H1 (cell line): ENCODE measurements around the gene OTX2. TPM values are rescaled to one million over a fixed set of nuclear protein-coding genes. Genes with fewer than 3 reads are reported as not detected.

ENCODE experiments used
- CTCF ChIA-PET: fragments of 300-600 bp; sonication (Branson Sonifier 250); formaldehyde crosslinking; loops from one replicate; lab custom pipeline; 2021; ENCODE audit not compliant: partially characterized antibody; lab: Charles Lee
- POLR2A ChIA-PET: fragments of 300-600 bp; sonication (Branson Sonifier 250); formaldehyde crosslinking; loops from one replicate; lab custom pipeline; 2021; ENCODE audit warnings: inconsistent platforms; ENCODE audit not compliant: partially characterized antibody; lab: Charles Lee
- DNase-seq, 2 experiments: peaks; one replicate each; pipeline versions ENCODE4 v3.0.0 to v3.0.0-alpha.2; 2010 to 2022; ENCODE audit warnings: low spot score in 2 of 2, low read depth in 1 of 2, mixed read lengths in 1 of 2
- FAIRE-seq: peaks from 2 replicates; lab custom pipeline; 2011; peaks lifted over from hg19 to GRCh38; lab: Jason Lieb, UNC
- H2AFZ ChIP-seq: 2 replicates; pipeline ENCODE4 v1.8.1; 2012; ENCODE audit warnings: low read length, inconsistent platforms
- H2AK5ac ChIP-seq: 2 replicates; pipeline ENCODE4 v1.6.1; 2013; ENCODE audit warnings: low read depth, low read length
- H2BK120ac ChIP-seq: replicated peaks from 2 replicates; pipeline ENCODE3; 2013; ENCODE audit warnings: low read depth, low read length, inconsistent platforms
- H2BK12ac ChIP-seq: 2 replicates; pipeline ENCODE4 v1.6.1; 2013; ENCODE audit warnings: low read depth, low read length
- H2BK15ac ChIP-seq: 2 replicates; pipeline ENCODE4 v1.6.1; 2013; ENCODE audit warnings: low read length
- H2BK20ac ChIP-seq: 2 replicates; pipeline ENCODE4 v1.6.1; 2013; ENCODE audit warnings: low read length
- H2BK5ac ChIP-seq: 2 replicates; pipeline ENCODE4 v1.6.1; 2013; ENCODE audit warnings: low read depth, low read length
- H3K14ac ChIP-seq: 2 replicates; pipeline ENCODE4 v1.6.1; 2013; ENCODE audit warnings: inconsistent platforms; ENCODE audit not compliant: insufficient read length
- H3K18ac ChIP-seq: 2 replicates; pipeline ENCODE4 v1.6.1; 2013; ENCODE audit warnings: low read length; ENCODE audit errors: extremely low read depth
- H3K23ac ChIP-seq: 2 replicates; pipeline ENCODE4 v1.6.1; 2013; ENCODE audit warnings: inconsistent platforms; ENCODE audit not compliant: insufficient read length
- H3K23me2 ChIP-seq: 2 replicates; pipeline ENCODE4 v1.6.1; 2013; ENCODE audit warnings: low read depth, low read length
- H3K27ac ChIP-seq: 2 replicates; pipeline ENCODE4 v1.6.1; 2011; ENCODE audit warnings: low read depth, low read length, inconsistent platforms
- H3K27me3 ChIP-seq, 4 experiments: replicated peaks in 1 of 4; 1 replicate in 1 of 4; 2 replicates in 3 of 4; pipeline versions ENCODE4 v1.6.1 to v1.8.1; 2011 to 2013; ENCODE audit warnings: low read length in 3 of 4, mild to moderate bottlenecking in 3 of 4, inconsistent platforms in 2 of 4, mixed read lengths in 2 of 4, moderate library complexity in 1 of 4; ENCODE audit not compliant: control insufficient read depth in 3 of 4, insufficient read depth in 3 of 4; ENCODE audit errors: extremely low read depth in 1 of 4
- H3K36me3 ChIP-seq, 4 experiments: 2 replicates each; pipeline versions ENCODE4 v1.6.1 to v1.8.1; 2011 to 2013; ENCODE audit warnings: mild to moderate bottlenecking in 4 of 4, low read length in 3 of 4, moderate library complexity in 2 of 4, control low read depth in 1 of 4, inconsistent platforms in 1 of 4; ENCODE audit not compliant: insufficient read depth in 4 of 4, control insufficient read depth in 2 of 4
- H3K4ac ChIP-seq: replicated peaks from 2 replicates; pipeline ENCODE3; 2013; ENCODE audit warnings: low read length, low read depth, mixed read lengths, inconsistent platforms; ENCODE audit not compliant: insufficient read length
- H3K4me1 ChIP-seq, 4 experiments: replicated peaks in 1 of 4; 1 replicate in 1 of 4; 2 replicates in 3 of 4; pipeline versions ENCODE4 v1.6.1 to v1.8.1; 2011 to 2013; ENCODE audit warnings: low read length in 3 of 4, inconsistent platforms in 2 of 4, mixed read lengths in 1 of 4; ENCODE audit not compliant: insufficient read depth in 4 of 4, control insufficient read depth in 3 of 4
- H3K4me2 ChIP-seq, 2 experiments: 2 replicates each; pipeline versions ENCODE4 v1.6.1 to v1.8.1; 2011 to 2013; ENCODE audit warnings: low read depth in 2 of 2, low read length in 2 of 2, control low read depth in 1 of 2, inconsistent platforms in 1 of 2, mild to moderate bottlenecking in 1 of 2; ENCODE audit not compliant: insufficient read depth in 1 of 2
- H3K4me3 ChIP-seq, 4 experiments: fragments of 200-600, 300-600 bp in 1 of 4; sonication (generic), shearing (Covaris generic), sonication (Bioruptor Twin) in 1 of 4; 2 replicates each; pipeline versions ENCODE4 v1.5.1 to v1.8.1; 2011 to 2016; ENCODE audit warnings: low read length in 4 of 4, low read depth in 3 of 4, control low read depth in 2 of 4, inconsistent platforms in 2 of 4, mild to moderate bottlenecking in 2 of 4, mixed read lengths in 1 of 4, moderate library complexity in 1 of 4; ENCODE audit not compliant: insufficient read depth in 2 of 4; ENCODE audit errors: extremely low read depth in 1 of 4
- H3K56ac ChIP-seq: replicated peaks from 2 replicates; pipeline ENCODE3; 2013; ENCODE audit warnings: low read depth, mild to moderate bottlenecking, mixed read lengths, low read length, inconsistent platforms; ENCODE audit not compliant: insufficient read length
- H3K79me1 ChIP-seq: 2 replicates; pipeline ENCODE4 v1.6.1; 2013; ENCODE audit warnings: low read depth, low read length, control low read depth
- H3K79me2 ChIP-seq, 2 experiments: 2 replicates each; pipeline versions ENCODE4 v1.6.1 to v1.8.1; 2012 to 2013; ENCODE audit warnings: low read length in 2 of 2, mild to moderate bottlenecking in 2 of 2, inconsistent platforms in 1 of 2; ENCODE audit not compliant: insufficient read depth in 2 of 2, control insufficient read depth in 1 of 2
- H3K9ac ChIP-seq, 4 experiments: replicated peaks in 1 of 4; 1 replicate in 1 of 4; 2 replicates in 3 of 4; pipeline versions ENCODE4 v1.6.1 to v1.8.1; 2011 to 2013; ENCODE audit warnings: low read depth in 3 of 4, low read length in 3 of 4, control low read depth in 2 of 4, mild to moderate bottlenecking in 2 of 4, moderate library complexity in 2 of 4, inconsistent platforms in 1 of 4; ENCODE audit errors: extremely low read depth in 1 of 4
- H3K9me3 ChIP-seq, 2 experiments: 2 replicates each; pipeline versions ENCODE4 v1.6.1 to v1.8.1; 2012 to 2013; ENCODE audit warnings: mild to moderate bottlenecking in 2 of 2, moderate library complexity in 2 of 2, control low read depth in 1 of 2, inconsistent platforms in 1 of 2, low read depth in 1 of 2, low read length in 1 of 2, mixed read lengths in 1 of 2; ENCODE audit not compliant: insufficient read depth in 2 of 2
- H4K20me1 ChIP-seq, 2 experiments: replicated peaks in 1 of 2; 2 replicates each; pipeline versions ENCODE3 to v1.8.1; 2011 to 2013; ENCODE audit warnings: inconsistent platforms in 2 of 2, low read length in 2 of 2, mild to moderate bottlenecking in 1 of 2; ENCODE audit not compliant: insufficient read depth in 2 of 2, control insufficient read depth in 1 of 2
- H4K5ac ChIP-seq: 2 replicates; pipeline ENCODE4 v1.6.1; 2013; ENCODE audit warnings: low read length, low read depth, mixed read lengths, inconsistent platforms; ENCODE audit not compliant: insufficient read length
- H4K8ac ChIP-seq: 2 replicates; pipeline ENCODE4 v1.8.0; 2013; ENCODE audit warnings: mild to moderate bottlenecking, moderate library complexity, low read length, inconsistent platforms; ENCODE audit not compliant: insufficient read depth; ENCODE audit errors: extremely low read depth
- H4K91ac ChIP-seq: replicated peaks from 2 replicates; pipeline ENCODE3; 2013; ENCODE audit warnings: low read length, mixed read lengths, inconsistent platforms; ENCODE audit not compliant: insufficient read length
- YY1 ChIP-seq: IDR thresholded peaks from 2 replicates; pipeline ENCODE4 v1.6.1; 2011; ENCODE audit warnings: low read depth, mild to moderate bottlenecking, low read length
- WGBS, 2 experiments: shearing (Covaris generic) in 1 of 2; methylation state at CpG; one replicate each; pipeline versions ENCODE4 v1.1.6 to v1.1.7; 2013 to 2015; ENCODE audit warnings: low lambda C conversion rate in 2 of 2, mixed read lengths in 2 of 2, inconsistent platforms in 1 of 2, low coverage in 1 of 2, missing lambda C conversion rate in 1 of 2; ENCODE audit not compliant: insufficient replicate concordance in 2 of 2, insufficient coverage in 1 of 2, insufficient read length in 1 of 2; ENCODE audit errors: extremely low coverage in 1 of 2, missing lambda C conversion rate in 1 of 2; 5-methylcytosine and 5-hydroxymethylcytosine counted together
- polyA plus RNA-seq, 7 experiments: library from polyadenylated mRNA; depleted of rRNA in 3 of 7; stranded (reverse) in 5 of 7; unstranded in 2 of 7; fragments of >200 nt in 5 of 7; fragments of 200-250 nt in 2 of 7; gene quantifications; 1 replicate in 5 of 7; 2 replicates in 1 of 7; 4 replicates in 1 of 7; pipeline versions ENCODE4 v1.2.1 to v1.2.3, GENCODE V29; 2011 to 2013; ENCODE audit warnings: missing spikeins in 2 of 7, mixed read lengths in 2 of 7
- total RNA-seq: library from RNA; stranded (reverse); fragmentation: NEBNext Ultra II Directional; extraction: Animal tissue kit (Norgen Biotek cat#: 25700); gene quantifications from 2 replicates; pipeline ENCODE4 v1.2.1, GENCODE V29; 2021

The OTX2 gene
- total and polyA plus RNA-seq, 2 of the 8 experiments (the other 6 are each of a cell fraction or from before 2014, with no cell fraction given) = 33.9 to 155 TPM

DNA sequence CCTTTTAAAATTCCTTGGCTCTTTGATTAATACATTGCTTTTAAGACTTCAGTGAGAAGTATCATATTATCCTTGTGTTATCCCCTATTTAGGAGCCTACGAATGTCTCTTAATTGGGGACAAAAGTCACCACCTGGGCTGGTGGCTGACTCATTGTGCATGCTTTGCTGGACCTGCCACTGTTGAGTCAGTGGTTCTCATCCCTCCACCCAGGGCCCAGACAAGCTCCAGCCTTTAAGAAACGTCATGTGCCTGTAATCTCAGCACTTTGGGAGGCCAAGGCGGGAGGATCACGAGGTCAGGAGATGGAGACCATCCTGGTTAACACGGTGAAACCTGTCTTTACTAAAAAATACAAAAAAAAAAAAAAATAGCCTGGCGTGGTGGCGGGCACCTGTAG, 57.9 kb downstream of the OTX2 start:
- Histone ChIP-seq H4K8ac (no peak overlapping the region), H2AFZ (no peak overlapping the region), H2BK15ac (no peak overlapping the region), H3K4me3 (no peak overlapping the region), H4K5ac (no peak overlapping the region), H4K91ac (no peak overlapping the region), H3K4ac (no peak overlapping the region), H3K14ac (no peak overlapping the region), H4K20me1 (no peaks in the 10 kb centered on the region), H2AK5ac (no peak overlapping the region), H3K4me1 (peaks cover 0 to 1% (median 0%) of the 10 kb centered on the region in 4 experiments; a peak in 1 of 7 replicates), H3K36me3 (no peaks in the 10 kb centered on the region), H2BK5ac (no peak overlapping the region), H3K4me2 (no peak overlapping the region), H2BK120ac (no peak overlapping the region), H3K79me2 (no peaks in the 10 kb centered on the region), H3K23ac (no peak overlapping the region), H2BK12ac (no peak overlapping the region), H3K27me3 (peaks cover 0 to 2% (median 0%) of the 10 kb centered on the region in 4 experiments; a peak in 1 of 7 replicates), H3K9ac (no peak overlapping the region), H2BK20ac (no peak overlapping the region), H3K23me2 (no peaks in the 10 kb centered on the region; the same call in 1 of the 2 replicates), H3K27ac (no peak overlapping the region), H3K18ac (no peak overlapping the region), H3K56ac (no peak overlapping the region), H3K9me3 (no peaks in the 10 kb centered on the region), H3K79me1 (no peaks in the 10 kb centered on the region)
- POLR2A ChIA-PET = no interaction called here
- CTCF ChIA-PET = interaction anchor here (0.5 to 2.9 kb wide), 11 partner anchors 9 to 1007 kb away, joined by 3 to 13 read pairs (median 3); no protein-coding TSS in a partner anchor
- FAIRE-seq = no peak
- WGBS, 2 experiments = 81% methylated on average over 5 of the region's 7 CpGs; no CpG with 5 or more reads in 1 of the 2 experiments
- TF ChIP-seq YY1 = no peak
- no peak for DNase-seq
